ENCODE data around the gene RBFOX2.

The RBFOX2 gene

DNA sequence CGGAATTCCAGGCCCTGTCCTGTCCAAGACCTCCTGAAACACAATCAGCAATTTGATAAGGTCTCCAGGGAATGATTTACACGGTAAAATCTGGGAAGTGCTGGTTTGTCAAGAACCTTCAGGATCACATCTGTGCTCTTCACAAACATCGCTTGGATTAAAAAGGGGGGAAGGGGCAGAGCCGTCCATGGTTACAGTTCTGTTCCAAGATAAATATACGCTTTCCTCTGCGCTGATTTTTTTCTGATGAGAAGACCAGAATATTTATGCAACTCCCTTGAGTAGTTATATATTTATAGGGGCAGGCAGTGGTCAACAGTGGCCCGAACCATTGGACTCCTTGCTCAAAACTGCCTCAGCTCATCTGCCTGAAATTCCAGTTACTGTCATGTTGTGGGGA lies 320.2 kb downstream of the RBFOX2 start:
- no peak for TF ChIP-seq REST (IDR thresholded peaks at IDR 0.05; ENCODE audit: low read depth)
- no peak for TF ChIP-seq NFIC (IDR thresholded peaks at IDR 0.05)
- no peak for TF ChIP-seq TEAD4 (IDR thresholded peaks at IDR 0.05)
- no peak for TF ChIP-seq CEBPB (IDR thresholded peaks at IDR 0.05)
- TF ChIP-seq TAF1 (IDR thresholded peaks at IDR 0.05; ENCODE audit: low read depth) = no peak
- no peak for TF ChIP-seq MAX (IDR thresholded peaks at IDR 0.05)
- no peak for TF ChIP-seq EGR1 (IDR thresholded peaks at IDR 0.05)
- TF ChIP-seq, protein P1, sequence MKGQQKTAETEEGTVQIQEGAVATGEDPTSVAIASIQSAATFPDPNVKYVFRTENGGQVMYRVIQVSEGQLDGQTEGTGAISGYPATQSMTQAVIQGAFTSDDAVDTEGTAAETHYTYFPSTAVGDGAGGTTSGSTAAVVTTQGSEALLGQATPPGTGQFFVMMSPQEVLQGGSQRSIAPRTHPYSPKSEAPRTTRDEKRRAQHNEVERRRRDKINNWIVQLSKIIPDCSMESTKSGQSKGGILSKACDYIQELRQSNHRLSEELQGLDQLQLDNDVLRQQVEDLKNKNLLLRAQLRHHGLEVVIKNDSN (IDR thresholded peaks at IDR 0.05) = no peak

- TF ChIP-seq TEAD4 (IDR thresholded peaks at IDR 0.05) = no peak
- no peak for TF ChIP-seq REST (IDR thresholded peaks at IDR 0.05; ENCODE audit: low read depth)
- TF ChIP-seq FOXM1 (IDR thresholded peaks at IDR 0.05; ENCODE audit: borderline replicate concordance, low read depth) = no peak
- no peak for TF ChIP-seq MAX (IDR thresholded peaks at IDR 0.05)
- TF ChIP-seq EP300 (IDR thresholded peaks at IDR 0.05; ENCODE audit: borderline replicate concordance) = no peak
- no peak for TF ChIP-seq TAF1 (IDR thresholded peaks at IDR 0.05; ENCODE audit: low read depth)
- TF ChIP-seq YY1 (IDR thresholded peaks at IDR 0.05; ENCODE audit: low read depth) = no peak
- TF ChIP-seq, protein P1 (IDR thresholded peaks at IDR 0.05) = no peak
- TF ChIP-seq CEBPB (IDR thresholded peaks at IDR 0.05) = no peak
These were observed 323.5 kb downstream of the RBFOX2 start for GRCh38 chr22:35705141-35705540.

DNA sequence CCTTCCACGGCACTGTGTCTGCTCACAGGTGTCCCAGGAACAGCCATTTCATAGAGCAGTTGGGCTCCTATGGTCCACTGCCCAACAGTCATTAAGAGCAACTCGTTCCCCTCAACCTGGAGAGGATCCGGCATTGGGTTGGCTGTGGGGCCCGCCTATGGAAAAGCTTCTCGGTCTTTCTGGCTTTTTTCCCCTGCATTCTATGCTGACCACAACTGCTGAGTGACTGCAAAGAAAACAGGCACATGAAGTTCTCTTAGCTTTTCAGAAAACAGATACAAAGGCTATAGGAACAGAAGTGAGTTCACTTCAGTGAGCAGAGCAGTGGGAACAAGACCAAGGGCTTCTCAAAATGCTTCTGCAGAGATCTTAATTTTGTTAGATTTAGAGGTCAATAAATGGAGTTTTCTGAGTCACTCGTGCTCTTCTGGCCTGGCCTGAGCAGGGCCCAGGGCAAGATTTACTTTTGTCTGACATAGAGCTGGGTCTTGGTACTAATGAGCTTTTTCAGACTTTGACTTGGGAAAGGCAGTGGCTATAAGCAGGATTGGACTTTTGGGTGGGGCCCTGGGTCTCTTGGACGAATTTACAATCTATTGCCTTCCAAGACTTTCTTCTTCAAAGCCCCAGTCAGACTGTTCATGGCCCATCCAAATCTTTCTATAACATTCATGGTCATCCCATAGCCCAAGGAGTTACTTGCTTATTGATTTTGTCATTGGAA lies 324.6 kb downstream of the RBFOX2 start:
- TF ChIP-seq TCF12 (IDR thresholded peaks at IDR 0.05; ENCODE audit: low read depth) = no peak

DNA sequence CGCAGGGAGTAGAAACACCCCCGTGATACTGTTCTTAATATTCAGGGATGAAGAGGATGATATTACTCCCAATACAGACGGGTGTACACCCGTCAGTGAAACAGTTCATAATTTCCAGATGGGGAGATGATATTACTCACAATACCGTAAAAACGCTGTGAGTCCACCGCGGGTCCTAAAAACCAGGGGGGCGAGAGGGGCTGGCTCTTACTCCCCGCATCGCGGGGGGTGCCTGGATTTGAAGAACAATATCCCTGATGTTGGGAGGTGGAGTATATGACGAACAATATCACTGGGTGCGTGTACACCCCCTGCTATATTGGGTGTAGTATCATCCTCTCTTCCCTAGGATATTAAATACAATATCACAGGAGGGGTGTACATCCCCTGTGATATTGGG lies 331.5 kb downstream of the RBFOX2 start:
- TF ChIP-seq RAD21 (IDR thresholded peaks at IDR 0.05; ENCODE audit: low read depth) = no peak
- TF ChIP-seq TEAD4 (IDR thresholded peaks at IDR 0.05) = no peak
- no peak for TF ChIP-seq MAX (IDR thresholded peaks at IDR 0.05)
- no peak for TF ChIP-seq YY1 (IDR thresholded peaks at IDR 0.05; ENCODE audit: low read depth)
- no peak for TF ChIP-seq EP300 (IDR thresholded peaks at IDR 0.05; ENCODE audit: borderline replicate concordance)
- TF ChIP-seq CEBPB (IDR thresholded peaks at IDR 0.05) = no peak
- TF ChIP-seq FOXM1 (IDR thresholded peaks at IDR 0.05; ENCODE audit: borderline replicate concordance, low read depth) = no peak
- TF ChIP-seq, protein P1 (IDR thresholded peaks at IDR 0.05) = no peak
- TF ChIP-seq REST (IDR thresholded peaks at IDR 0.05; ENCODE audit: low read depth) = no peak
- no peak for TF ChIP-seq ZBTB7A (IDR thresholded peaks at IDR 0.05; ENCODE audit: low read depth)
- no peak for TF ChIP-seq NFIC (IDR thresholded peaks at IDR 0.05)
- TF ChIP-seq EGR1 (IDR thresholded peaks at IDR 0.05) = no peak
- no peak for TF ChIP-seq TCF12 (IDR thresholded peaks at IDR 0.05; ENCODE audit: low read depth)

Measured in Ishikawa (cell line).